Epithelial cell of esophagus (primary cell): ENCODE results near the gene USP49.

Source experiments
- DNase-seq: peaks from one replicate; pipeline ENCODE4 v3.0.0; 2010; ENCODE audit warnings: low read depth
- H3K4me3 ChIP-seq: 2 replicates; pipeline ENCODE4 v1.5.1; 2011; ENCODE audit warnings: mild to moderate bottlenecking, low read length, control low read depth
- TF ChIP-seq, protein P1 (sequence below): IDR thresholded peaks from 2 replicates; pipeline ENCODE4 v1.5.1; 2011; ENCODE audit warnings: low read depth, mild to moderate bottlenecking, low read length, control low read depth, inconsistent platforms; ENCODE audit not compliant: insufficient read depth; ENCODE audit errors: missing control alignments

Gene USP49

DNA sequence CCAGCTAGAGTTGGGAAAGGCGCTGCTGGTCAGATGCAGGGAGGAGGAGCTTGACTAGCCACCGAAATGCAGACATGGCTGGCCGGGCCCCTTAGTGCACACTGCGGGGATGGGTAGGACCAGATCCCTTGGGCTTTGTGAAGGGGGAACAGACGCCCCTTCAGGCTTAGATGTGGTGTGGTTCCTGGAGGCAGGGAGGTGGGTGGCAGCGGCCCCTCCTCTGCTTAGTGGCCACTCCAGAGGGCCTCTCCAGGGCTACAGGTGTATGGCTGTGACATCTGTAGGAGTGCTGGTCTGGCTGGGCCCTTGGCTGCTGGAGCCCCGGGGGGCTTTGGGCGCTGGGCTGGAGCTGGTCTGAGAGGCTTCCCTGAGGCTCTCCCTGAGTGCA, 40.5 kb upstream of the USP49 start:
- no peak overlapping the region for H3K4me3 ChIP-seq
- TF ChIP-seq, protein P1, sequence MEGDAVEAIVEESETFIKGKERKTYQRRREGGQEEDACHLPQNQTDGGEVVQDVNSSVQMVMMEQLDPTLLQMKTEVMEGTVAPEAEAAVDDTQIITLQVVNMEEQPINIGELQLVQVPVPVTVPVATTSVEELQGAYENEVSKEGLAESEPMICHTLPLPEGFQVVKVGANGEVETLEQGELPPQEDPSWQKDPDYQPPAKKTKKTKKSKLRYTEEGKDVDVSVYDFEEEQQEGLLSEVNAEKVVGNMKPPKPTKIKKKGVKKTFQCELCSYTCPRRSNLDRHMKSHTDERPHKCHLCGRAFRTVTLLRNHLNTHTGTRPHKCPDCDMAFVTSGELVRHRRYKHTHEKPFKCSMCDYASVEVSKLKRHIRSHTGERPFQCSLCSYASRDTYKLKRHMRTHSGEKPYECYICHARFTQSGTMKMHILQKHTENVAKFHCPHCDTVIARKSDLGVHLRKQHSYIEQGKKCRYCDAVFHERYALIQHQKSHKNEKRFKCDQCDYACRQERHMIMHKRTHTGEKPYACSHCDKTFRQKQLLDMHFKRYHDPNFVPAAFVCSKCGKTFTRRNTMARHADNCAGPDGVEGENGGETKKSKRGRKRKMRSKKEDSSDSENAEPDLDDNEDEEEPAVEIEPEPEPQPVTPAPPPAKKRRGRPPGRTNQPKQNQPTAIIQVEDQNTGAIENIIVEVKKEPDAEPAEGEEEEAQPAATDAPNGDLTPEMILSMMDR: no peak

DNA sequence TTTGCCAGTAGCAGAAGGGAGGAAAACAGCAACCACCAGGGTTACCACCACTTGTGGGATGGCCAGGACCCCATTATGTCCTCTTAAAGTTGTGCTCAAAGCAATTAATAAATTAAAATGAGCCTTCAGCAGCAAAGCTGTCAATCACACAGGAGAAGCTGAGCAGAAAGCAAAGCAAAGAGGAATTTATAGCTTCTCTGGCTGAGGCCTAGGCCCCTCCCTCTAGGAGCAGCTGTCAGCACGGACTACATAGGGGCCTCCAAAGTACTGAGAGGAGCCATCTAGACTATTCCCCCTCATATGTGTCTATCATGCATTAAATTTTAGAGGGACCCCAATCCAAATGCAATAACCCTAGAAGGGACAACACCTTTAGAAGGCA, 40.0 kb upstream of the USP49 start:
- TF ChIP-seq, protein P1: no peak
- no peak for DNase-seq
- H3K4me3 ChIP-seq: no peak overlapping the region

More for the DNA sequence above, 40.5 kb upstream of the USP49 start:
- DNase-seq: no peak

DNA sequence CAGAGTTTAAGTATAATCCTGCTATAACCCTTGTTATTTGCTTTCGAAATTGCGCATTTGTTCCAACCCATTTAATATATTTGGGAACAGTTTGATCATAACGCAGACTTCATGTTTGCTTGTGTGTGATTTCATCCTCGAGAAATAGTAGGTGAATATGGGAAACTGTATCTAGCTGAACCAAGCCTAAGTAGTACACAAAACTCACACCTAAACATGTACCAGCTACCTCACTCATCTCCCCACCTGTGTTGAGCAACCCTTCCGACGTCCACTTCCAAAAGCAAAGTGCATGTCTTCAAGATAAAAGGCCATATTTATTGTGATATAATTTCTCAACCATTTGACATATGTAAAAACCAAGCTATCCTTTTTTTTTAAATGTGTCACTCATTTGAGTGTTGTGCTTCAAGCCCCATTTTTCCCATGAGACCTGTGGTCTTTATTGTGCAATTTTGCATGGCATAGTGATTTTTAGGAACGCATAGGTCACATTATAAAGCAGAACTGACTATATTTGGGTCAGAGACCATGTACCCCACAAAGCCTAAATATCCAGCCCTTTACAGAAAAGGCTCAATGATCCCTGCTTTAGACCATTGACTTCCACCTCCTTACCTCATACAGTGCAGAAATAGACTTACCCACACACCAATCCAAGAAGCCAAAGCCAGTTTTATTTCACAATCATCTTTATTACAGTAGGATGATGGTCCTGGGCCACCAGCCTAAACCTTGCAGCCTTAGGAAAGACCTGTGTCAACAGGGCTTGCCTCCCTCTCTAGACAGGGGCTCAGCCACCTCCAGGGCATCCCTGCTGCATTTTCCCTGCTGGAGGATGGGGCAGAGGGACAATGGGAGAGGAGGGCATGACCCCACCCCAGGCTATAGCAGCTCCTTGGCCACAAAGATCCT, 39.4 kb upstream of the USP49 start:
- TF ChIP-seq, protein P1: no peak
- H3K4me3 ChIP-seq: no peak overlapping the region
- DNase-seq: no peak

DNA sequence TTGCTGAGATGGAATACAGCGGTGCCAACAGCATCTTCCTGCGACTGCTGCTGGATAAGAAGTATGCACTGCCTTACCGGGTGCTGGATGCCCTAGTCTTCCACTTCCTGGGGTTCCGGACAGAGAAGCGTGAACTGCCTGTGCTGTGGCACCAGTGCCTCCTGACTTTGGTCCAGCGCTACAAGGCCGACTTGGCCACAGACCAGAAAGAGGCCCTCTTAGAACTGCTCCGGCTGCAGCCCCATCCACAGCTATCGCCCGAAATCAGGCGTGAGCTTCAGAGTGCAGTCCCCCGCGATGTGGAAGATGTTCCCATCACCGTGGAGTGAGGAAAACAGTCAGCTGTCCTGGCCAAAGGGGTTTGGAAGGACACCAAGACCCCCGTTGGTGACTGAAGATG, 37.2 kb upstream of the USP49 start:
- no peak overlapping the region for H3K4me3 ChIP-seq
- TF ChIP-seq, protein P1: no peak
- DNase-seq: no peak

DNA sequence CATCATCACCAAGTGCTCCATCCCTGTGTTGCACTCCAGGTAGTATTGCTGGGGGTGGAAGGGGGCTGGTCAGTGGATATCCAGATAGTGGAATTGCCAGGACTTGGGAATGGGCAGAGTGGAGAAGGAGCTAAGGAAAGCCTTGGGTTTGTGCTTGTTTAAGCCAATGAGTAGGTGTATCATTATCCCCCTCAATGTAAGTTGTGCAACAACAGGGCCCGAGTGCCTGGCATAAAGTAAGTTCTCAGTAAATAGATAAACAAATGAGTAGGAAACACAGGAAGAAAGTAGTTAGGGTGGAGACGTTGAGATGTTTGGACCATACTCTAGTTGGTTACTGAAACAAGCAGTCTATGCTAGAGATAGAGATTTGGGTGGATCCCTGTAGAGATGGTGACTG, 36.6 kb upstream of the USP49 start:
- DNase-seq: no peak
- TF ChIP-seq, protein P1: no peak

DNA sequence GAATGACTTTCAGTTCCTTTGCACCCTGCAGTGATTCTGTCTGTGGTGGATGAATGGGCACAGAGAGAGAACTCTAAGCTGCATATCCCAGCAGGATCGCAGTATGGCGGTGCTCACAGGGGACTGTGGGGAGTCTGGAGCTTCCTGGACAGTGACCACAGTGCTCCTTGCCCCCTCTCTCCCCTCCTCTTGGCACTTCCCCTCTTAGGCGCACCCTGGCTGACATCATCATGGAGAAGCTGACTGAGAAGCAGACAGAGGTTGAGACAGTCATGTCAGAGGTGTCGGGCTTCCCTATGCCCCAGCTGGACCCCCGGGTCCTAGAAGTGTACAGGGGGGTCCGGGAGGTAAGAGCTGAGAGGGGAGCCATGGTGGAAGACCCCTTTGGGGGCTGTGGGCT, 34.7 kb upstream of the USP49 start:
- TF ChIP-seq, protein P1: no peak
- no peak for DNase-seq
- no peak overlapping the region for H3K4me3 ChIP-seq

More for the DNA sequence above, 36.6 kb upstream of the USP49 start:
- no peak overlapping the region for H3K4me3 ChIP-seq

DNA sequence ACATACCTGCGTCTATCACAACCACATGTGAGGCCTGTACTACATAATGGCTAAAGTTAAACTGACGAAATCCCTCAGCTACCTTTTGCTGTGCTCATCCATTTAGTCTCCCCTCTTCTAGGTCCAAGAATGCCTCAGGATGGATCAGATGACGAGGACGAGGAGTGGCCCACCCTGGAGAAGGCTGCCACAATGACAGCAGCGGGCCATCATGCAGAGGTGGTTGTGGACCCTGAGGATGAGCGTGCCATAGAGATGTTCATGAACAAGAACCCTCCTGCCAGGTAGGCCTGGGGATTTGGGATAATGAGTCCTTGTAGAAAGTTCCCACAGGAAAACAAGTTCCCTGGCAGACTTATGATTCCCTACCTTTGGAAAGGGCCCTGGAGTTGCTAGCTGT, 32.1 kb upstream of the USP49 start:
- TF ChIP-seq, protein P1: no peak
- DNase-seq: no peak
- no peak overlapping the region for H3K4me3 ChIP-seq
